K562 (cell line): ENCODE data around the gene RNF214. TPM values are rescaled to one million over a fixed set of nuclear protein-coding genes. Genes with fewer than 3 reads are reported as not detected.

Source experiments
- CBX8 ChIP-seq: fragments of 200-600 bp; sonication (generic); IDR thresholded peaks from 2 replicates; pipeline ENCODE4 v1.6.1; 2012; ENCODE audit warnings: borderline replicate concordance, mixed run types, low read depth, mild to moderate bottlenecking, moderate library complexity, mixed read lengths, low read length, control low read depth, inconsistent platforms; ENCODE audit not compliant: poor library complexity, severe bottlenecking; ENCODE audit errors: extremely low read depth
- ILF3 ChIP-seq: fragments of 450-650 bp; IDR thresholded peaks from 2 replicates; pipeline ENCODE4 v1.6.1; 2018; ENCODE audit warnings: antibody characterized with exemption, mild to moderate bottlenecking, moderate library complexity, borderline replicate concordance
- IRF2 ChIP-seq: sonication (generic); formaldehyde crosslinking; IDR thresholded peaks from 2 replicates; pipeline ENCODE4 v1.8.1; 2022; ENCODE audit warnings: mild to moderate bottlenecking, missing genetic modification reagents
- MCM3 ChIP-seq: fragments of 450-650 bp; IDR thresholded peaks from 2 replicates; pipeline ENCODE4 v1.6.1; 2016
- POLR2AphosphoS5 ChIP-seq: IDR thresholded peaks from 2 replicates; pipeline ENCODE4 v1.6.1; 2011; ENCODE audit warnings: mild to moderate bottlenecking, low read depth, low read length, moderate library complexity; ENCODE audit not compliant: control insufficient read depth, insufficient read depth
- TAF9B ChIP-seq: fragments of 450-650 bp; IDR thresholded peaks from 2 replicates; pipeline ENCODE4 v1.6.1; 2018; ENCODE audit warnings: mild to moderate bottlenecking; ENCODE audit not compliant: partially characterized antibody
- TBL1XR1 ChIP-seq, 2 experiments: IDR thresholded peaks; 2 replicates each; pipeline ENCODE4 v1.6.1; 2012; ENCODE audit warnings: improper control_type of control experiment in 2 of 2, low read length in 2 of 2, mild to moderate bottlenecking in 1 of 2
- ZBTB17 ChIP-seq: fragments of 450-650 bp; formaldehyde crosslinking; IDR thresholded peaks from 2 replicates; pipeline ENCODE4 v1.4.0; 2020; ENCODE audit warnings: mild to moderate bottlenecking
- polyA plus RNA-seq, 8 experiments: library from polyadenylated mRNA; depleted of rRNA in 4 of 8; stranded (reverse) in 5 of 8; unstranded in 3 of 8; fragments of >200 nt; fragmentation: Nextera tagmentation in 2 of 8; fragmentation: Illumina TruSeq in 1 of 8; extraction: Ambion mirVana in 2 of 8; extraction: Trizol in 1 of 8; gene quantifications; 2 replicates each; pipeline versions ENCODE4 v1.2.1 to v1.2.3, GENCODE V29; 2011 to 2014; ENCODE audit warnings: inconsistent platforms in 1 of 8, missing spikeins in 1 of 8
- total RNA-seq, 7 experiments: library from RNA; depleted of rRNA in 6 of 7; stranded (reverse); fragments of >200 nt in 6 of 7; fragmentation: Illumina TruSeq in 2 of 7; extraction: Trizol in 2 of 7; gene quantifications; 2 replicates each; pipeline versions ENCODE4 v1.2.1 to v1.2.3, GENCODE V29; 2011 to 2021; ENCODE audit warnings: low replicate concordance in 1 of 7

The RNF214 gene
- total and polyA plus RNA-seq, 9 of the 15 experiments (the other 6 are each of a cell fraction or from before 2014, with no cell fraction given), result 6.6 to 24.8 (median 11.9) TPM

- TF ChIP-seq POLR2AphosphoS5, result peak; percentile 95
- no peak for TF ChIP-seq CBX8
- TF ChIP-seq ILF3, result no peak
- TF ChIP-seq TAF9B, result no peak
- no peak for TF ChIP-seq MCM3
- no peak for TF ChIP-seq IRF2 (CRISPR knock-in tag)
- TF ChIP-seq TBL1XR1 (IDR thresholded peaks at IDR 0.05; ENCODE audit: low read length in 2 of 2), result peak; percentile 59 to 88; a peak in 2 of 4 replicates
- TF ChIP-seq ZBTB17 (CRISPR knock-in tag), result no peak
- TF ChIP-seq, all 486 proteins: peak for 101
These were observed 8.5 kb upstream of the RNF214 start (continued) for GRCh38 chr11:117223741-117224689.
